Measurements from ENCODE around the gene KLK15.

The KLK15 gene

GRCh38 chr19:50822661-50823208, 10.6 kb downstream of the KLK15 start:
- DNase-seq (ENCODE audit: extremely low read depth, low read depth): no peak
- TF ChIP-seq CTCF (IDR thresholded peaks at IDR 0.05; ENCODE audit: low read depth, low read length, missing control alignments): no peak
- no peak overlapping the region for H3K4me3 ChIP-seq (replicated peaks; ENCODE audit: low read depth, low read length)

- no peak for TF ChIP-seq CTCF (IDR thresholded peaks at IDR 0.05; ENCODE audit: low read depth, low read length, missing control alignments)
- DNase-seq (ENCODE audit: extremely low read depth, low read depth): no peak
- H3K4me3 ChIP-seq (replicated peaks; ENCODE audit: low read depth, low read length): no peak overlapping the region
Observed at GRCh38 chr19:50821622-50822021, 11.8 kb downstream of the KLK15 start.

GRCh38 chr19:50821248-50821612, 12.1 kb downstream of the KLK15 start:
- no peak for TF ChIP-seq CTCF (IDR thresholded peaks at IDR 0.05; ENCODE audit: low read depth, low read length, missing control alignments)
- DNase-seq (ENCODE audit: extremely low read depth, low read depth): no peak
- no peak overlapping the region for H3K4me3 ChIP-seq (replicated peaks; ENCODE audit: low read depth, low read length)

GRCh38 chr19:50820549-50821247, 12.7 kb downstream of the KLK15 start:
- TF ChIP-seq CTCF (IDR thresholded peaks at IDR 0.05; ENCODE audit: low read depth, low read length, missing control alignments): no peak
- DNase-seq (ENCODE audit: extremely low read depth, low read depth): no peak
- H3K4me3 ChIP-seq (replicated peaks; ENCODE audit: low read depth, low read length): no peak overlapping the region

GRCh38 chr19:50820086-50820485, 13.3 kb downstream of the KLK15 start:
- no peak for DNase-seq (ENCODE audit: extremely low read depth, low read depth)
- H3K4me3 ChIP-seq (replicated peaks; ENCODE audit: low read depth, low read length): no peak overlapping the region
- no peak for TF ChIP-seq CTCF (IDR thresholded peaks at IDR 0.05; ENCODE audit: low read depth, low read length, missing control alignments)

GRCh38 chr19:50819636-50820035, 13.7 kb downstream of the KLK15 start:
- no peak for DNase-seq (ENCODE audit: extremely low read depth, low read depth)
- no peak overlapping the region for H3K4me3 ChIP-seq (replicated peaks; ENCODE audit: low read depth, low read length)
- TF ChIP-seq CTCF (IDR thresholded peaks at IDR 0.05; ENCODE audit: low read depth, low read length, missing control alignments): no peak
